Erythroblast (primary cell): ENCODE data around the gene EPN1.

Experiments
- DNase-seq, 2 experiments: peaks; one replicate each; lab custom pipeline; 2025; lab: John Stamatoyannopoulos, UW
- GATA1 ChIP-seq: IDR thresholded peaks from 2 replicates; pipeline ENCODE4 v1.6.1; 2011; ENCODE audit warnings: low read depth, mild to moderate bottlenecking, control low read depth, low read length, moderate library complexity
- POLR2A ChIP-seq: IDR thresholded peaks from 2 replicates; pipeline ENCODE4 v1.6.1; 2011; ENCODE audit warnings: mild to moderate bottlenecking, low read length

The EPN1 gene

GRCh38 chr19:55683449-55684261, 8.6 kb downstream of the EPN1 start:
- TF ChIP-seq GATA1 = no peak
- no peak for TF ChIP-seq POLR2A
- no peak for DNase-seq

GRCh38 chr19:55684946-55685681, 10.1 kb downstream of the EPN1 start:
- no peak for DNase-seq
- TF ChIP-seq POLR2A (no peak), GATA1 (no peak)

GRCh38 chr19:55685776-55686175, 10.8 kb downstream of the EPN1 start:
- TF ChIP-seq POLR2A (no peak), GATA1 (no peak)
- no peak for DNase-seq

GRCh38 chr19:55686311-55687050, 11.5 kb downstream of the EPN1 start:
- no peak for DNase-seq
- TF ChIP-seq POLR2A (no peak), GATA1 (no peak)

GRCh38 chr19:55687281-55688201, 12.5 kb downstream of the EPN1 start:
- DNase-seq = no peak

GRCh38 chr19:55688422-55689218, 13.6 kb downstream of the EPN1 start:
- TF ChIP-seq GATA1 (no peak), POLR2A (no peak)
- peak; percentile 50 to 52 for DNase-seq

More at GRCh38 chr19:55687281-55688201, 12.5 kb downstream of the EPN1 start:
- TF ChIP-seq GATA1 (no peak), POLR2A (no peak)

- DNase-seq = no peak
- TF ChIP-seq POLR2A = no peak
- no peak for TF ChIP-seq GATA1
Observed at GRCh38 chr19:55689411-55690108, 14.5 kb downstream of the EPN1 start.

GRCh38 chr19:55690109-55690768, 15.2 kb downstream of the EPN1 start:
- no peak for TF ChIP-seq POLR2A
- TF ChIP-seq GATA1 = no peak

GRCh38 chr19:55690769-55691545, 15.9 kb downstream of the EPN1 start:
- no peak for DNase-seq
- TF ChIP-seq GATA1 (no peak), POLR2A (no peak)

More at GRCh38 chr19:55690109-55690768, 15.2 kb downstream of the EPN1 start:
- no peak for DNase-seq
